Measurements from ENCODE around the gene EPS15.

GRCh38 chr1:51323778-51324177, 195.3 kb downstream of the EPS15 start:
- TF ChIP-seq CTCF (IDR thresholded peaks at IDR 0.05): no peak
- no peak for TF ChIP-seq POLR2A (IDR thresholded peaks at IDR 0.05)
- TF ChIP-seq EP300 (IDR thresholded peaks at IDR 0.05): no peak

Measured in stomach (tissue), 4 donors.